Loucy (cell line): ENCODE measurements around the gene MXRA8.

Source experiments
- CTCF ChIP-seq: fragments of 200-600 bp; sonication (generic); conservative IDR thresholded peaks from 2 replicates; pipeline ENCODE4 v1.5.1; 2014; ENCODE audit warnings: mild to moderate bottlenecking, antibody characterized with exemption, low read length
- EZH2phosphoT487 ChIP-seq: fragments of 200-600 bp; IDR thresholded peaks from 2 replicates; pipeline ENCODE4 v1.6.1; 2018; ENCODE audit warnings: antibody characterized with exemption, mild to moderate bottlenecking, moderate library complexity, borderline replicate concordance

- TF ChIP-seq CTCF: no peak
- no peak for TF ChIP-seq EZH2phosphoT487
Observed at GRCh38 chr1:1321477-1321876, 36.9 kb downstream of the MXRA8 start.
